T-helper 1 cell treated with Interleukin-12 subunit alpha and Interleukin-12 subunit beta and Interleukin-4 antibody, amounts not matched to agents 30 ng/mL and 1 ng/mL, for 36 hours (primary cell): ENCODE results near the gene DPH3. TPM values are rescaled to one million over a fixed set of nuclear protein-coding genes. Genes with fewer than 3 reads are reported as not detected.

Experiments
- intact Hi-C: fragments of 100-400 bp; cut with micrococcal nuclease; formaldehyde crosslinking; loops from one replicate; pipeline ENCODE4 v1.15.1; 2024
- total RNA-seq: library from RNA; stranded (reverse); gene quantifications from 2 replicates; pipeline ENCODE4 v1.2.3, GENCODE V29; 2022

The DPH3 gene
- total RNA-seq, 1 donor from 2014 or later: 21.2 TPM

DNA sequence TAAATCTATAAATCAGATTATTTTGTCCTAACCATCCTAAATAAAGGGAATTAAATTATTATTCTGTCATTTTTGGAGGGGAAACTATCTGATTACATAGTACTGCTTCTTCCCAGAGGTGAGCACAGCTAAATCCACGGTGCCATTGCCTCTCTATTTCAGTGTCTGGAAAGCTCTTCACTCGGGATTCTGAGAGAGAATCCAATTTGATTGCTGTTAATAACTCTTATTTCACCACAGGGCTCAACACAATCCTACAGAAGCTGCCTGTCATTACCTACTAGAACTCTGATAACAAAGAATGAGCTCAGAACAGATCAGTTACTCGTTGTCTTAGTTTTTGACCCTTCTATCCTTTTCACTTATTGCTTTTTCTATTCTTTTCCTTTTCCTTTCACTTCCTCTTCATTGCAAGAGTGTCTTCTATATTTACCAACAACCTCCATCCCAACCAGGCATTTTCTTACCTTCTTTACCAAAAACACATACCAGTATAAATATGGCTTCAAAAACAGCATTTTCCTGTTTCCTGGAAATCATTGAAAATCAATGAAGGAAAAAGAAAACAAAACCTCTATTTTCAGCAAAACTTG is 30.7 kb upstream of the DPH3 start:
- intact Hi-C loops: loop anchor here (1.0 kb wide), 1 partner anchor 10 kb away; no protein-coding TSS in a partner anchor

DNA sequence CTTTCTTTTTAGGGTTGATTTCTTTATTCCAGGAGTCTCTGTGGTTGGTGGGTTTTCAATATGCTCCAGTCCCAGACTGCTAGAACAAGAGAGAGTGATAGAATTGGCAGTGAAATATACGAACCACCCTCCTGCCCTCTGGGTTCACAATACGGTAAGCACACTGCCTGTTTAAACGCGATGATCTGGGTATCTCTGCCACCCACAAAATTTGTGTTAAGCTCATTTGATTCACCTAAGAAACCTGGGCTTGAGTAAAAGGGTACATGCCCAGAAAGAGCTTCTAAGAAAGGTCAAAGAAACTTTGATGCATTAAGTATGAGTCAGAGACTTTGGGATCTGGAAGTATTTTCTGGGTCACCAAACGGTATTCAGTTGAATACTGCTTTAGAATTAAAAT is 30.1 kb upstream of the DPH3 start:
- intact Hi-C loops: loop anchor here (1.0 kb wide), 1 partner anchor 10 kb away; no protein-coding TSS in a partner anchor

DNA sequence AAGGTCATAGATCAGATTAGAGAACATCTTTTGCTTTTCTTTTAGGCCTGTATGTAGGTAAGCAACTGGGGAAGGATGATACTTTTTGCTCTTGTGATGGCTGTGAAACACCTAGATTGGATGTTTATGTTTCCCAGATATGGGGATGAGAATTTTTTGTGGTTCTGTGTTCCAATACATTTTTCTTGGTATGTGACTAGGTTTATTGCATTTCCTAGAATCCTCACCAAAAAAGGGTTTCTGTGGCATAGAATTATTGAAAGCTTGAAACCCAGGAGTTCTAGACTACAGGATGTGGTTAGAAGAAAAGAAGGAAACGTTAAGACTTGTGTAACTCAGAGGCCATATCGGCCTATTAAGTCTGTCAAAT is 26.1 kb upstream of the DPH3 start:
- intact Hi-C loops: loop anchor here (1.0 to 2.0 kb wide), 12 partner anchors 10 to 594 kb away; partner anchors contain the start of gene OXNAD1

DNA sequence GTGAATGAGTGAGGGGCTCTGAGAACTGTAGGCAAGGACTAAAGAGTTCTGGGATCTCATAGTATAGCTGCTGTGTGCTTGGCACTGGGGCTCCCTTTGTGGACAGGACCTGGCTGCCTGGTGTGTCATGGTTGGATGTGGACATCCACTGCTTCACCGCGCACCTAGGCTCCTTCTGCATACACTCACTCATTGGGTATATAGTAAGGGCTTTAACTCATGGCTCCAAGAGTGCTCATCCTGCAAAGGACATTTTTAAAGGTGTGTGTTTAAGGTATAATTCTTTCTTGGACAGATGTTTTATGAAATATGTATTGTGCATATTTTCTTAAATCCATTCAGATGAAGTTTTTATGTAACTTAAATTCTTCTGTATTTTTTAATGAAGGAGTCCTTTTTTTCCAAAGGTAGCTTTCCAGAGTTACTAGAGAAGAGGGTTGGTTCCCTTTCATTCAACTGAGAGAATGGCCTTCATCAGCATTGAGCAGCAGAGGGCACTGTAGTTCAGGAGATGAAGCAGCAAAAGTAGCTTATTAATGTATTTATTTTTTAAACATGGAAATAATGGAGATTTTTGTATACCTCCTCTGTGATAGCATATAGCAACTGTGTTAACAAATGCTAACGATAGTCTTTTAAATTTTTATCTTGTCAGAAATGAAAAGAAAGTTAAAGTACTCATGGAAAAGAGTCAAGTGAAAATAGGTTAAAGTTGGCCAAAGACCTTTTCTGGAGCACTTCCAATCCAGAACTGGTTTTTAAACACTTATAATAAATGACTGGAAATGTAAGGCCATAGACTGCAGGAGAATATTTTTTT is 25.5 kb upstream of the DPH3 start:
- intact Hi-C loops: loop anchor here (1.0 to 2.0 kb wide), 11 partner anchors 19 to 595 kb away; partner anchors contain the start of gene OXNAD1

DNA sequence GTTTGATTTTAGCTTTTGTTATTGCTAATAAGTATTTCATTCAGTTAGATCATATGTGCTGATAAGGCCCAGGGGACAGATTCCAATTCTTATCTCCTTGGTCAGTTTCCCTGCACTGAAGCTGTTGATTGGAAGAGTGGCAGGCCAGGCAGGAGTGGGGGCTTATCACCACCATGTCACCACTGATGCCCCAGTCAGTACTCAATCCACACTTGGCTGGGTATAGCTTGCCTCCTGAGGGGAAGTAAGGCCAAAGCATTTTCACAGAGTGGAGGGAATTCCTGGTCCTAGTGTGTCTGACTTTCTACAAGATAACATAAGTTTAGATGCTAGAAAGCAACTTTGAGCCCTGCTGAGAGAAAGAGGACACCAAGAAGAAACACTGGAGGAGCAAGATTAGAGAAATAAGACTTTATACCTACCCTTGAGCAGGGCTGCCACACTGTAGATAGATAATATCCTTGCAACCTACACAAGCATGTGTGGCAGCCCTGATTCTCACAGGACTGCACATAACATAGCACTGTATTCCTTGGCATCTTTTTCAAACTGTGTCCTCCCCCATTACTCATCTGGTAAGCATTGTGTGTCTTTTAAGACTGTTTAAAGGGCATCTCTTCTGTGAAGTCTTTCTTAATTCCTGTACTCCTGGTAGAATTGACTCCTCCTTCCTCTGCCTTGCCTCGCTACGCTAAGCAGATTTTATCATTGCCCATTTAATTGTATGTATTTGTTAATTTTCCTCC is 24.6 kb upstream of the DPH3 start:
- intact Hi-C loops: loop anchor here (5.0 kb wide), 2 partner anchors 863 to 943 kb away; no protein-coding TSS in a partner anchor

DNA sequence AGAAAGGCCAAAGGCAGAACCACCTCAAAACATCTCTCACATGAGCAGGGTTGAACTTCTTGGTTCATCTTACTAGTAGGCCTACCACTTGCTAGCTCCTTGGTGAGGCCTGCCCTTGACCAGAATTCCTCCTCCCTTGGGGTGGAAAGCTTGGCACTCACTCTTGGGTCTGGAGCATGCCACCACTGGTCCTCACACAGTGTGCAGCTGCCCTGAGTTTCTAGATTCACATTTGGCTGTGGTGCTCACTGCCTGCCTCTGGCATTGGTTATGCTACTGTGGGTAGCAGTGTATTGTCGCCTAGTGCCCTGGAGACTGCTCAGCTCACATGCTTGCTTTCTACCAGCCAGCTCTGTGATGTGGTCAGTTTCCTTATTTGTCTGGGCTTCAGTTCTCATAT is 23.9 kb upstream of the DPH3 start:
- intact Hi-C loops: loop anchor here (5.0 kb wide), 2 partner anchors 864 to 944 kb away; no protein-coding TSS in a partner anchor

DNA sequence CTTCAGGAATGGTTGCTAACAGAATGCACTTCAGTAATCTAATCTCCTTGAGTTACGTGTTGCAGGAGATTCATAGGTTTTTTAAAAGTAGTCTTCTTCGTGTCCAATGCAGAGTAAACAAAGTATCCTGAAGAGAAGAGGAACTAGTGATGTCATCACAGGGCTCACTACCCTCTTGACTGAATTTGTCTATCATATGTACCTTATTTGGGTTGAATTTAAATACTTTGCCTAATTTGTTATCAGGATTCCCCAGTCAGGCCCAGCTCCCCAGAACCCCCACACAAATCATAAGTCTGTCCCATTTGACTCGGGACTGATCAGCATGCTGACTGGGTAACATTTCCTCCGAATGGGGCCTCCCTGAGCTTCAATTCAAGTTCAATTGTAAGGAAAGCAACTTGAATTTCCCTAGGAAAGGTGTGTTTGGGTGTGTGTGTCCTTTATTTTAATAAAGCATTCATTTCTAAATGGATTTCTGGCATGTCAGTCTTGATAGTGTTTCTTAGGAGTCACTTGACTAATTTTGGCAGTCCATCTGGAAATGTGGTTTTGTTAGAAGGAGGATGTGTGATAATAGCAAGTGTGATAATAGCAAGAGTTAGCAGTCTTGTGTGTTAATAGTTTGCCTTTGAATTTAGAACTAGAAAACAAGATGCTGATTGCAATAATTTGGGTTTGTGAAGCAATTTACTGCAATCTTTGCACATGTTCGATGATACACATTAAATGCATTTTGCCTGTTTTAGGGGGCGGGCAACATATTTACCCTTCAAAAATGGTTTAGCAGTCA is 22.2 kb upstream of the DPH3 start:
- intact Hi-C loops: loop anchor here (1.0 to 5.0 kb wide), 9 partner anchors 13 to 945 kb away; partner anchors contain the start of gene OXNAD1

DNA sequence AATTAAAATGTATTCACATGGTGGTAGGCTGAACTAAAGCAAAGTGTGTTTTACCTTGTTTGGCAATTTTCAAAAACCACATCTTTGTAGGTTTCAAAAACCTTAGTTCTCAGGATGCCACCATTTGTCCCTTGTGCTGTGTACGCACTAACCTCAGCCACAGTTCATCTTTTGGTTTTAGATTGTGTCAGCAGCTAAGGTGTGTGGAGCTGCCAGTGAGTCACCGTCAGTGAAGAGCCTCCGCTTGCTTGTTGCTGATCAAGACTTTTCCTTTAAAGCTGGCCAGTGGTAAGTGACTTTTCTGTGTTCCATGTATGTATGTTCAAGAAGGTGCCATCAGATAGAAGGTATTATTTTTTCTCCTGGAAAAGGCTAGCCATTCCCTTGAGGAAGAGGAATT is 21.4 kb upstream of the DPH3 start:
- intact Hi-C loops: loop anchor here (1.0 to 5.0 kb wide), 9 partner anchors 14 to 946 kb away; partner anchors contain the start of gene OXNAD1

DNA sequence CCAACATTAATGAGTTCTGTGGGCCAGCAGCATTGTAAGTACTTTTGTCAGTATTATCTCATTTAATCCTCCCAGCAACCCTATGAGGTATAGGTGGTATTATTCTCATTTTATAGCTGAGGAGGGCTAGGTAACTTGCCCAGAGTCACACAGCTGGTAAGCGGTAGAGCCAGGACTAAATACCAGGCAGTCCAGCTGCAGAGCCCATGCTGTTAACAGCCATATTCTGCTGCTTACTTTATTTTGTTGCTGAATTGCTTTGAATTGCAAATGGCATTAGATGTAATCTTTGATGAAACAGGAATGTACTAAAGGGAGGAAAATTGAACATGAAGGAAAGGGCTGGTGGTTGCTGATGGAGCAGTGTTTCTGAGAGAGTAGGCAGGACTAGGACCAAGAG is 19.9 kb upstream of the DPH3 start:
- intact Hi-C loops: loop anchor here (5.0 kb wide), 2 partner anchors 868 to 948 kb away; no protein-coding TSS in a partner anchor

DNA sequence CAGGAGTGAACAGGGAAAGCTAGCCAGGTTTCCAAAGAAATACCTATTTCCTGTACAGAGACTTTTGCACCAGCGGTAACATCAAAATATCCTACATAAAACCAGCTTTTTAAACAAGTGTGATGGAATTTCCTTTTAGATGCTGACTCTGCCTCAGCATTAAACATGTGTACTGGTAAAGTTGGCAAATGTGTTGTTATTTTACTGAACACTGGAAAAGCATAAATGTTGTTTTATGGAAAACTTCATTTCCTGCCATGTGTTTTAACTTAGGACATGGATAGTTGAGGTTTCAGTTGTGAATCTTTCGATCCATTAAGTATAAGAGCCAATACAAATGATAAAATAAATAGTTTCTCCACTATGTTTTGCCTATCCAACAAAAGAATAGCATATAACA is 15.9 kb upstream of the DPH3 start:
- intact Hi-C loops: no loop called here

DNA sequence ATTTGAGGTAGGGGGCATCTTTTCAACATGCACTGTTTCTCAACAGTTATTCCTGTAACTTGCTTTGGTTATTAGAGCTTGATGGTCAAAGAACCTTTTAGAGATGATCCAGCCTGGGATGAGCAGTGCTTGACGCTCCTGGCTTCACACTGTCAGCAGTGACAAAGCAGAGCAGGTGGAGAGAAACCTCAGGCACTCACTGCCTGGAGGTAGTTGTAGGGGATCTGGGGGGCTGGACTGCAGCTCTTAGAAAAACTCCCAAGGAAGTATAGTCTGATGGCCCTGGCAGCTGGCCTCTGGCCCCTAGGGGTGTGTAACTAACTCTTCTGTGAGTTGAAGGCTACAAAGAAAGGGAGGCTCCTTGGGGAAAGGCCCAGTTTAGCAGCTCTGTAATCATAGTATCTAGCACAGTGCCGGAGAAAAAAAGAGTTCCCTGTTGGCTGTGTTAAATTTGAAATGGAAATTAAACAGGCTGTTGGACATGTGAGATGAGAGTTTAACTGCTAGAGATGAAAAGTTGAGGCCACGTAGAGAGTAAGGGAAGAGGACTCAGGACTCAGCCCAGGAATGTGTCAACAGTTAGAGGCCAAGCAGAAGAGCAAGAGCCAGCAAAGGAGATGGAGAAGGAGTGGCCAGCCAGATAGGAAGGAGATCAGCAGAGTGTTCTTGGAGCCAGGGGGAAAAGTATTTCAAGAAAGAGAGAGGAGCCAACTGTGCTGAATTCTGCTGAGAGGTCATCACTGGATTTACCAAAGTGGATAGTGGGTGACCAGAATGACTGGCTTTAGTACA is 14.5 kb upstream of the DPH3 start:
- intact Hi-C loops: no loop called here

DNA sequence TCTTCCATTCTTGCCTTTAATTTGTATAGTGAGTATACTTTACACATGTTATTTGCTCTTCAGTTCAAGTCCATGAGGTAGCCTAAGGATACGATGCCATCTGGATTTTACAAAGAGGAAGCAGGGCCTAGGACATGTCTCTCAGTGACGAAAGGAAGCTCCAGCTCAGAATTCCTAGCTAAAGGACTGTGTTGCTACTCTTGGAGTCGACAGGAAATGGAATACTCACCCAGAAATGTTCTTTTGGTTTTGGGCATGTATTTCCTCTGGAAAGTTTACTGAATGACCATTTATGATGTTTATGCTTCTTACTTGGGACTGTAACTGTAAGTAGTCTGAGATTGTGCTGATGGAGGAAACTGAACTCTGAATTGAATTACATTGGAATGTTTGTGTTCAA is 12.7 kb upstream of the DPH3 start:
- intact Hi-C loops: no loop called here

DNA sequence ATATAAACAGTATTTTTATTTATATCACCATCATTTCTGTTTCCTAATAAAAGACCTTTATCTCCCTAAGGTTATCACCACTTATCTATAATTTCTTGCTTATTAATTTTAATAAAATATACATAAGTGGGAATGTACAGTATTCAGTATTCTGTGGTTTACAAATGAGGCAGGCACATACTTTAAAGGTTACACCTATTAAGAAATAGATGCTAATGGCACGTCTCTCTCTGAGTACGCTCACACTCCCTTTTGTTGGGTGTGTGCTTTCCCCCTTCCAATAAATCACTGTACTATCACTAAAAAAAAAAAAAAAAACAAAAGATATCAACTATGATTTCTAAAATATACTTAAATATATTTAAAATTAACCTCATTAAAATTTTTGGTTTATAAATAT is 9.1 kb upstream of the DPH3 start:
- intact Hi-C loops: no loop called here

DNA sequence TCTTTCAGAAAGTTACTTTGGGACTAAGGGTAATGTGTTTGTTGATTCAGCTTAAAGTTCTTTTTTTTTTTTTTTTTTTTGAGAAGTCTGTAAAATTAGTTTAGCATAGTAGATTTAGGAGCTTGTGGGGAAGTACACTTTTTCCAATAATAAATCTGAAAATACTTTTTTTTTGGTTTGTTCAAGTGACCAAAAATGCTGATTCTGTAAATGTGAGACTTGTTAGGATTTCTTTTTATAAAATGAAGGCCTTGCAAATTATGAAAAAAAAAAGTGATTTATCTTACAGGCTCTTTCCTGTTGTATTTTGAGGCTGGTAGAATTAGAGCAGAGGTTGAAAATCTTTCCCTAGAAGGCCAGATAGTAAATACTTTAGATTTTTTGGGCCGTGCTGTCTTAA is 7.8 kb upstream of the DPH3 start:
- intact Hi-C loops: no loop called here

DNA sequence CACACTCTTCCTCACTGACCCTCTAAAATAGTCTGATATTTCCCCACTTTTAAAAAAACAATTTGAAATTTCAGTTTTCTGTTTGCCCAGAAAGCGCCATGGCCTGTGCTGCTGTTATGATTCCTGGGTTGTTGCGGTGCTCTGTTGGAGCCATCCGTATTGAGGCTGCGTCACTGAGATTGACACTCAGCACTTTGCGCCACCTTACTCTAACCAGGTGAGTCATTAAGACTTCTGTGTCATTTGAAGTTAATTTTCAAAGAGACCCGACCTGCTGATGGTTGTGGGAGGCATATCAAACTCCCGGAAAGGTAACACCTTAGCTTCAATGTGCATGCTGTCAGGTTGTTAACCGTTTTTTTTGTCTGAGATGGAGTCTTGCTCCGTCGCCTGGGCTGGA is 6.1 kb upstream of the DPH3 start:
- intact Hi-C loops: no loop called here

DNA sequence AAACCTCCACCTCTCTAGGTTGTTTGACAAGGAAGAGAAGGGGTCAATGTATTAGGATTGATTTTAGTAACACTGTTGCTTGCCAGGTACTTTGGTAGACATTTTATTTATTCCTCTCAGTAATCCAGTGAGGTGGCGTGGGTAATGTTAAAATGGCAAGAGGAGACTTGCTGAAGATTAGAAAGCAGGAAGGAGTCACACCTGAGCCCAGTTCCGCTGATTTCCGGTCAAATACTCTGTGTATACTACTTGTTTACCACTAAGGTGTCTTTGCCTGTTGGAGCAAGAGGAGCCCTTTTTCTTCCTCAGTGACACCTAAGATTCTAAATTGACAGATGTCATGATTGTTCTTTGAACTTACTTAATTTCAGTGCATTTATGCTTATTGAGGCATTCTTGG is 2.0 kb upstream of the DPH3 start:
- intact Hi-C loops: no loop called here

DNA sequence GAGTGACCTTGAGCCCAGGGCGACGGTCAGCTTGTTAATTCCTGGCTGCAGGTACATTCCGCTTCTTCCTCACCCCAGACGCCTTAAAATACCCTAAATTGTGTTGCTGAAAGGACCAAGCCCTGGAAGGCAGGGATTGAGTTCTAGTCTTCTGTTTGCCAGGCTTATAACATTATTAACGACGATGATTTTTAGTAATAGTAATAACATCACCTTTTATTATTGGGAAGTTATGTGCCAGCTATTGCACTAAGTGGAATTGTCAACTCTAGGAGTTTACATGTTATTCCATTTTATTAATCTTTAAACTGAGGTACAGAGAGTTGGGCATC is 678 bp upstream of the DPH3 start:
- intact Hi-C loops: loop anchor here (1.0 to 2.0 kb wide), 18 partner anchors 21 to 1615 kb away; partner anchors contain the start of genes BTD, CAPN7, CCDC174 and HACL1

DNA sequence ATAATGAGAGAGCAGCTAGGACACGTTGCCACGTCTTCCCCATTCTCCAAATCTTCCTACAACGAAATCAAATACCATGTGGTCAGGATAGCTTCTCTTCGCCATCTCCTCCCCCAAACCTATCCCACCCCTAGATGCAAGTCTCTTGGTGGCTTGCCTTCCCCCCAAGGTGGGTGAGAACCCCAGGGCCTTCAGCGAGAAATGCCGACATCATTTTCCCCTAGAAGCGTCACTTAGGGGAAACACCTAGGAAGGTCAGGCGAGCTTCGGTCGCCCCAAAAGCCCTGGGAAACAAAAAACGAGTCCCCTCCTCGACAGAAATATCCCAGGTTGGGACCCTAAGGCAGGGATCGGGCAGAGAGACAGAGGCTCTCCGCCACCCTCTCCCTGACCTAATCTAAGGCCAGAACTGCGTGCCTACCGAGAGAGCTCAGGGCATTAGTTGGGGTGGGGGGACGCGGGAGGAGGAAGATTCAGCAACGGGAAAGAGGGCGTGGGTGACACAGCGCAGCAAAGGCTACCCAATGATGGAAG is 502 bp downstream of the DPH3 start:
- intact Hi-C loops: loop anchor here (1.0 to 5.0 kb wide), 9 partner anchors 17 to 1613 kb away; partner anchors contain the start of genes CCDC174, RBSN and TBC1D5

DNA sequence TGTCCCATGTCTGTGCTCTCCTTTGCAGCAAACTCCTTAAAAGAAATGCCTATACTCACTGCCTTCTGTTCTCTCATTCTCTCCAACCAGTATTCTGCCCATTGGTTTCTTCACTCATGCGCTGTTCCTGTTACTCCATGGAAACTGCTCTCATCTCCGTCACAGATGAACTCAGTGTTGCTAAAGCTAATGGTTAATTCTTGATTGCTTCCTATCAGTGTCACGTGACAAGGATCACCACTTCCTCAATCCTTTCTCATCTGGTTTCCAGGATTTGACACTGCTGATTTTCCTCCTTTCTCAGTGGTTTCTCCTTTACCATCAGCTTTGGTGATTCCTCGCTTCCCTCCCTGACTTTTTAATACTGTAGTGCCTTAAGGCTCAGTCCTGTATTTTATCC is 2.6 kb downstream of the DPH3 start:
- intact Hi-C loops: loop anchor here (5.0 kb wide), 1 partner anchor 445 kb away; no protein-coding TSS in a partner anchor

DNA sequence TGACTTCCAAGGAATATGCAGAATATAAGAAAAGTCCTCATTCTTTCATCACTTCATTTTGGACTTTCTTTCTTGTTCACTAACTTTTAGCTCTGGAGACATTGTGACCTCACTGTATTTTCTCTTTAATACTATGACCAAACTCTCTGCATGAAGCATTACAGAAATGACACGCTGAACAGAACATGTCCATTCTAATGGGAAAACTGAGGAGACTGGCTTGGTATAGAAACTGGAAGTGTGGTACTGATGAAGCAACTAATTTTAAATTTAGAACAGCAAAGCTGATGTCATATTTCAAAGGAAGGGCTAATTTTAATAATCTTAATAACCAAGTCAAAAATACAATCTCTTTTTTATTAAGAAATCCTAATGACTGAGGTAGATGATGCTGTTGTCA is 4.7 kb downstream of the DPH3 start:
- intact Hi-C loops: loop anchor here (5.0 kb wide), 1 partner anchor 443 kb away; no protein-coding TSS in a partner anchor
